SH-SY5Y (cell line): Measurements from ENCODE around the gene CPSF4L.

ENCODE experiments used
- GATA2 ChIP-seq: IDR thresholded peaks from 2 replicates; pipeline ENCODE4 v1.6.1; 2011; ENCODE audit warnings: mild to moderate bottlenecking, low read depth, low read length
- GATA3 ChIP-seq: IDR thresholded peaks from 2 replicates; pipeline ENCODE4 v1.6.1; 2011; ENCODE audit warnings: low read depth, mild to moderate bottlenecking, low read length, moderate library complexity

- no peak for TF ChIP-seq GATA3
- TF ChIP-seq GATA2 = no peak
Measured at GRCh38 chr17:73261952-73262675, 434 bp upstream of the CPSF4L start.
